ENCODE data around the gene DAPP1. TPM values are rescaled to one million over a fixed set of nuclear protein-coding genes. Genes with fewer than 3 reads are reported as not detected.

The DAPP1 gene
- total RNA-seq, 6 experiments from 2014 or later, result 0.12 to 1.5 (median 0.73) TPM

GRCh38 chr4:99848591-99849001, 32.0 kb downstream of the DAPP1 start:
- H3K27me3 ChIP-seq, result no peaks in the 10 kb centered on the region
- no peak for DNase-seq
- H3K9me3 ChIP-seq, result no peaks in the 10 kb centered on the region
- no peaks in the 10 kb centered on the region for H3K36me3 ChIP-seq
- 83% methylated on average over 4 of the region's 4 CpGs for WGBS (ENCODE audit: insufficient coverage, low coverage, low lambda C conversion rate, missing lambda C conversion rate)
- ATAC-seq, result no peak
- no peaks in the 10 kb centered on the region for H3K4me1 ChIP-seq
- no peak overlapping the region for H3K4me3 ChIP-seq
- H3K27ac ChIP-seq, result no peak overlapping the region
- intact Hi-C loops (cut with DNase I), result no loop called here
- TF ChIP-seq POLR2A (IDR thresholded peaks at IDR 0.05) (no peak), CTCF (IDR thresholded peaks at IDR 0.05) (no peak)

- Histone ChIP-seq H3K4me1 (no peaks in the 10 kb centered on the region), H3K9me3 (no peaks in the 10 kb centered on the region), H3K4me3 (no peak overlapping the region), H3K36me3 (no peaks in the 10 kb centered on the region), H3K27me3 (no peaks in the 10 kb centered on the region), H3K27ac (no peak overlapping the region)
- no peak for ATAC-seq
- intact Hi-C loops (cut with DNase I), result no loop called here
- WGBS (ENCODE audit: insufficient coverage, low coverage, low lambda C conversion rate, missing lambda C conversion rate), result 62% methylated on average over 3 of the region's 3 CpGs
- DNase-seq, result no peak
- TF ChIP-seq POLR2A (IDR thresholded peaks at IDR 0.05) (no peak), CTCF (IDR thresholded peaks at IDR 0.05) (no peak)
Measured at GRCh38 chr4:99852199-99852749, 35.6 kb downstream of the DAPP1 start.

GRCh38 chr4:99853190-99853589, 36.6 kb downstream of the DAPP1 start:
- intact Hi-C loops (cut with DNase I), result no loop called here
- Histone ChIP-seq H3K9me3 (no peaks in the 10 kb centered on the region), H3K4me3 (no peak overlapping the region), H3K27me3 (no peaks in the 10 kb centered on the region), H3K27ac (no peak overlapping the region), H3K4me1 (no peaks in the 10 kb centered on the region), H3K36me3 (no peaks in the 10 kb centered on the region)
- WGBS (ENCODE audit: insufficient coverage, low coverage, low lambda C conversion rate, missing lambda C conversion rate), result 42% methylated on average over 3 of the region's 3 CpGs
- TF ChIP-seq POLR2A (IDR thresholded peaks at IDR 0.05), result no peak
- TF ChIP-seq CTCF (IDR thresholded peaks at IDR 0.05), result no peak
- no peak for ATAC-seq
- DNase-seq, result no peak

GRCh38 chr4:99853999-99854398, 37.4 kb downstream of the DAPP1 start:
- intact Hi-C loops (cut with DNase I), result no loop called here
- no peak for ATAC-seq
- Histone ChIP-seq H3K4me1 (no peaks in the 10 kb centered on the region), H3K9me3 (no peaks in the 10 kb centered on the region), H3K36me3 (no peaks in the 10 kb centered on the region), H3K4me3 (no peak overlapping the region), H3K27me3 (no peaks in the 10 kb centered on the region), H3K27ac (no peak overlapping the region)
- 26% methylated on average over 1 of the region's 1 CpG for WGBS (ENCODE audit: insufficient coverage, low coverage, low lambda C conversion rate, missing lambda C conversion rate)
- TF ChIP-seq POLR2A (IDR thresholded peaks at IDR 0.05), result no peak
- no peak for TF ChIP-seq CTCF (IDR thresholded peaks at IDR 0.05)
- no peak for DNase-seq

DNA sequence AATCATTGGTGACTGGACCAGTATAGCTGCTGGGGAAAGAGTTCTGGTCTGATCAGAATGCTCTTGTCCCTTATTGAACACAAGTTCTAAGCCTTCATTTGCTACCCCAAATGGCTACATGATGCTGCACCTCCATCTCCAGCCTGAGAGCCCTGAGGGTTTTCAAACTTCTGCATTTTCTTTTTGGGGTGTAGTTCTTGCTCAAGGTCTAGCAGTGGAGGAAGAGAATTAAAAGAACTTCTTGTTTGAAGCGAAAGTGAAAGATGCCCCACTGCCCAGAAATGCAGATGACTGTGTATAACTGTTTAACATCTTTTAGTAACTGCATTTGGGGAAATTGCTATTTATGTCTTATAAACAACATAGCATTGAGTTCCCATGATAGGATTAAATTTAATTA, 39.1 kb downstream of the DAPP1 start:
- H3K4me1 ChIP-seq, result no peaks in the 10 kb centered on the region
- DNase-seq (no peak), ATAC-seq (peak; percentile 36 to 71 (median 61))
- intact Hi-C loops (cut with DNase I), result no loop called here
- WGBS (ENCODE audit: insufficient coverage, low coverage, low lambda C conversion rate, missing lambda C conversion rate), result 36% methylated on average over 1 of the region's 1 CpG
- H3K4me3 ChIP-seq, result no peak overlapping the region
- H3K27ac ChIP-seq, result no peak overlapping the region
- H3K36me3 ChIP-seq, result no peaks in the 10 kb centered on the region
- H3K9me3 ChIP-seq, result no peaks in the 10 kb centered on the region
- no peaks in the 10 kb centered on the region for H3K27me3 ChIP-seq
- TF ChIP-seq POLR2A (IDR thresholded peaks at IDR 0.05), result no peak
- no peak for TF ChIP-seq CTCF (IDR thresholded peaks at IDR 0.05)

Measured in right lobe of liver (tissue), 6 donors.